Nephron (organoid): ENCODE measurements around the gene SBF2.

Experiments used
- H3K27ac Mint-ChIP-seq, 3 experiments: 2 replicates each; pipeline ENCODE4 v1.8.0; 2020; ENCODE audit warnings: mixed read lengths in 3 of 3, mild to moderate bottlenecking in 2 of 3, moderate library complexity in 1 of 3
- H3K27me3 Mint-ChIP-seq: 2 replicates; pipeline ENCODE4 v1.8.0; 2021; ENCODE audit warnings: low read depth, mild to moderate bottlenecking, moderate library complexity, mixed read lengths
- H3K36me3 Mint-ChIP-seq: 2 replicates; pipeline ENCODE4 v1.8.0; 2020; ENCODE audit warnings: low read depth, mixed read lengths
- H3K4me1 Mint-ChIP-seq: 2 replicates; pipeline ENCODE4 v1.8.0; 2020; ENCODE audit warnings: mixed read lengths
- H3K4me3 Mint-ChIP-seq, 3 experiments: 2 replicates each; pipeline ENCODE4 v1.8.0; 2020; ENCODE audit warnings: mild to moderate bottlenecking in 3 of 3, mixed read lengths in 3 of 3, moderate library complexity in 2 of 3
- H3K9me3 Mint-ChIP-seq: 2 replicates; pipeline ENCODE4 v1.8.0; 2020; ENCODE audit warnings: mixed read lengths
- TF ChIP-seq, protein P1 (sequence below), 3 experiments: fragments of 200-600 bp; sonication (generic); IDR thresholded peaks; one replicate each; pipeline ENCODE4 v1.5.0; 2021; ENCODE audit warnings: antibody characterized with exemption in 3 of 3; ENCODE audit not compliant: unreplicated experiment in 3 of 3

The SBF2 gene

DNA sequence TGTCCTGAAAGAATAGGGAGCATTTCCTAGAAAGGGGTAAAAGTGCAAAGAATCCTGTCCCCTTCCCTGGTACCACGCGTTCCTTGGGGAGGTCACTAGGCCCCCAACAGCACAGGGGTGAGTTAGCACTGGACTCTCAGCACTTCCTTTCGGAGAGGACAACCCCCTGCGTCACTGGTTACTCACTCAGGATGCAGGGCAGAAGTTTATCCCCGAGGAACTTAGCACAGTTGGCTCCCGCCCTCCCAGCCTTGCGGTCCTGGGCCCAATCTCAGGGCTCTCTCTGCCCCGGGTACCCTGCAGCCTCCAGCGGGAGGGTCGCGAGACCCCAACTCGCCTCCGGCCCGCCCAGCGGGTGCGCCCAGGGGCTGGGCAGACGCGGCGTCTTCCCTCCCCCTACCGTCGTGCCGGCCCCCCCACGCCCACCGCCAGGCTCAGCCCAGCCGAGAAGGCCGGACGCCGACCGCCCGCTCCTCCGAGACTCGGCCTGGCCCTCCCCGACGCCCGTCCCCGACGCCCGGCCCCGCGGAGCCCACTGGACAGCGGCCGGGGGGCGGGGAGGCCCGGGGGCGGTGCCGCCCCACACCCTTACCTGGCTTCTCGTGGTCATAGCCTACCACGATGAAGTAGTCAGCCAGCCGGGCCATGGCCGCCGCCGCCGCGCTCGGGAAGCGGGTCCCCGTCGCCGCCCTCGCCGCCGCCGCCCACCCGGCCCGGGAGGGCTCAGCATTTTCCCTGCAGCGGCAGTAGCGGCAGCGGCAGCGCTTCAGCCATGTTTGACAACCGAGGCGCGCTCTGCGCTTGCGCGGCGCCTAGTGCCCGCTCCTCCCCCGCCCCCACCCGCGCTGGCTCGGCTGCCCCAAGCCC lies at the start of gene SBF2:
Gene SBF2, minus strand, starts transcription at position 797 of the 867 bp plus-strand sequence. Its CDS starts 150 bp downstream, at position 647.
- Mint-ChIP-seq H3K27me3 (peaks cover 16% of the 10 kb centered on the region), H3K4me1 (peaks cover 39% of the 10 kb centered on the region), H3K9me3 (no peaks in the 10 kb centered on the region), H3K27ac (peak within 1 kb of the TSS; percentile 96 to 99 (median 99)), H3K4me3 (peak within 1 kb of the TSS; percentile 93 to 97 (median 96)), H3K36me3 (peaks cover 15% of the 10 kb centered on the region)
- TF ChIP-seq, protein P1, sequence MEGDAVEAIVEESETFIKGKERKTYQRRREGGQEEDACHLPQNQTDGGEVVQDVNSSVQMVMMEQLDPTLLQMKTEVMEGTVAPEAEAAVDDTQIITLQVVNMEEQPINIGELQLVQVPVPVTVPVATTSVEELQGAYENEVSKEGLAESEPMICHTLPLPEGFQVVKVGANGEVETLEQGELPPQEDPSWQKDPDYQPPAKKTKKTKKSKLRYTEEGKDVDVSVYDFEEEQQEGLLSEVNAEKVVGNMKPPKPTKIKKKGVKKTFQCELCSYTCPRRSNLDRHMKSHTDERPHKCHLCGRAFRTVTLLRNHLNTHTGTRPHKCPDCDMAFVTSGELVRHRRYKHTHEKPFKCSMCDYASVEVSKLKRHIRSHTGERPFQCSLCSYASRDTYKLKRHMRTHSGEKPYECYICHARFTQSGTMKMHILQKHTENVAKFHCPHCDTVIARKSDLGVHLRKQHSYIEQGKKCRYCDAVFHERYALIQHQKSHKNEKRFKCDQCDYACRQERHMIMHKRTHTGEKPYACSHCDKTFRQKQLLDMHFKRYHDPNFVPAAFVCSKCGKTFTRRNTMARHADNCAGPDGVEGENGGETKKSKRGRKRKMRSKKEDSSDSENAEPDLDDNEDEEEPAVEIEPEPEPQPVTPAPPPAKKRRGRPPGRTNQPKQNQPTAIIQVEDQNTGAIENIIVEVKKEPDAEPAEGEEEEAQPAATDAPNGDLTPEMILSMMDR (IDR thresholded peaks at IDR 0.05; ENCODE audit: unreplicated experiment in 3 of 3): no peak

DNA sequence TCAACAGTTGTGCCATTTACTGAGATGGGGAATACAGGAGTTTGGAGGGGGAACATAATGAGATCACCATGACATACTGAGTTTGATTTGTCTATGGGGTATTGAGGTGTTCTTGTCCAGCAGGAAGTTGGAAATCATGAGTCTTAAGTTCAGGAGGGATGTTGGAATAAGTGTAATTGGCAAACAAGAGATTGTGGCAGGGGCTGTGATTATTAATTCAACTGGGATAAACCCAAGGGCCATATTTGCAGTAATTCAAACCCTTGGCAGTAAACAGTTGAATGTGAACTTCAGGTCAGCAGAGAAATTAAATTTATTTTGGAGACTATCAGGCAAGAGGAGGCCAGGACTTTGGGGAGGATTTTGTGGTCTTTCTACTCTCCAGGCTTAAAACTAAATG lies 44.3 kb upstream of the SBF2 start:
- H3K4me3 Mint-ChIP-seq: no peak overlapping the region
- peaks cover 8% of the 10 kb centered on the region for H3K9me3 Mint-ChIP-seq
- peaks cover 9% of the 10 kb centered on the region for H3K4me1 Mint-ChIP-seq
- peaks cover 6% of the 10 kb centered on the region for H3K27me3 Mint-ChIP-seq
- TF ChIP-seq, protein P1 (IDR thresholded peaks at IDR 0.05; ENCODE audit: unreplicated experiment in 3 of 3): no peak
- peak overlapping the region in 2 of 3 experiments; percentile 49 to 58 for H3K27ac Mint-ChIP-seq
- no peaks in the 10 kb centered on the region for H3K36me3 Mint-ChIP-seq

GRCh38 chr11:10333490-10333889 lies 39.5 kb upstream of the SBF2 start:
- H3K4me3 Mint-ChIP-seq: no peak overlapping the region
- no peaks in the 10 kb centered on the region for H3K27me3 Mint-ChIP-seq
- TF ChIP-seq, protein P1 (IDR thresholded peaks at IDR 0.05; ENCODE audit: unreplicated experiment in 3 of 3): no peak
- peaks cover 3% of the 10 kb centered on the region for H3K9me3 Mint-ChIP-seq
- H3K36me3 Mint-ChIP-seq: no peaks in the 10 kb centered on the region
- H3K4me1 Mint-ChIP-seq: peaks cover 13% of the 10 kb centered on the region
- H3K27ac Mint-ChIP-seq: no peak overlapping the region

GRCh38 chr11:10331548-10332289 lies 37.7 kb upstream of the SBF2 start:
- no peak overlapping the region for H3K4me3 Mint-ChIP-seq
- no peaks in the 10 kb centered on the region for H3K27me3 Mint-ChIP-seq
- H3K36me3 Mint-ChIP-seq: no peaks in the 10 kb centered on the region
- peaks cover 3% of the 10 kb centered on the region for H3K9me3 Mint-ChIP-seq
- peaks cover 11% of the 10 kb centered on the region for H3K4me1 Mint-ChIP-seq
- no peak overlapping the region for H3K27ac Mint-ChIP-seq
- TF ChIP-seq, protein P1 (IDR thresholded peaks at IDR 0.05; ENCODE audit: unreplicated experiment in 3 of 3): no peak

DNA sequence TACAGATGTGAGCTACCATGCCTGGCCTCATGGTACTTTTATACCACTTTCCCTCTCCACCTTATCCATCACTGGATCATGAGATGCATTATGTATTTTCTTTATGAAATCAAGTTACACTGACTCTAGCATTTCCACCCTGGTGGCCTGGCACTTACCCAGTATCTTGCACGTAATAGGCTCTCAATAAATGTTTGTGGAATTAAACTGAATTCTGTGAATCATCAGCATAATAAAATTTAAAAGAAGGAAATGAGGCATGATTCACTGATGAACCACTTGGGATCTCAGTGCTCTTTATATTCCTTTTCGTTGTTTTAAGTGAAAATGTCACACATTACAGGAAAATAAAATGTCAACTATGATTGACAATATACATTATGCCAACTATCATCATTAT lies 35.9 kb upstream of the SBF2 start:
- Mint-ChIP-seq H3K36me3 (no peaks in the 10 kb centered on the region), H3K4me1 (peaks cover 24% of the 10 kb centered on the region), H3K4me3 (no peak overlapping the region), H3K9me3 (no peaks in the 10 kb centered on the region), H3K27ac (no peak overlapping the region), H3K27me3 (no peaks in the 10 kb centered on the region)
- TF ChIP-seq, protein P1 (IDR thresholded peaks at IDR 0.05; ENCODE audit: unreplicated experiment in 3 of 3): no peak
